Natural killer cell (primary cell): Measurements from ENCODE around the gene ACOX3. TPM values are rescaled to one million over a fixed set of nuclear protein-coding genes. Genes with fewer than 3 reads are reported as not detected.
"Not testable (repeated sequence)": the region's sequence is repeated elsewhere in the genome, so short reads cannot be mapped to it uniquely, and the experiment has no call there.

ENCODE experiments used
- ATAC-seq, 3 donors: fragments of 150-1000 bp in 2 of 3; fragments of 200-7000 bp in 1 of 3; cut with Tn5 transposase; 1 replicate in 1 of 3; 2 replicates in 2 of 3; pipeline ENCODE4 v1.10.0; 2021; ENCODE audit warnings: mild to moderate bottlenecking in 2 of 3, moderate library complexity in 2 of 3
- DNase-seq, 2 donors: peaks; one replicate each; pipeline versions ENCODE4 v3.0.0 to v3.0.0-alpha.2; 2013 to 2021; ENCODE audit warnings: mixed read lengths in 1 of 2
- H3K27ac ChIP-seq: one replicate; pipeline ENCODE4 v1.5.1; 2013; ENCODE audit warnings: mild to moderate bottlenecking, low read length
- H3K27me3 ChIP-seq: one replicate; pipeline ENCODE4 v1.6.1; 2013; ENCODE audit warnings: low read length; ENCODE audit not compliant: control insufficient read depth, insufficient read depth
- H3K36me3 ChIP-seq: one replicate; pipeline ENCODE4 v1.6.1; 2013; ENCODE audit warnings: low read length; ENCODE audit not compliant: control insufficient read depth, insufficient read depth
- H3K4me1 ChIP-seq: one replicate; pipeline ENCODE4 v1.6.1; 2013; ENCODE audit warnings: low read length; ENCODE audit not compliant: control insufficient read depth, insufficient read depth
- H3K4me3 ChIP-seq: one replicate; pipeline ENCODE4 v1.5.1; 2013; ENCODE audit warnings: low read length
- H3K9me3 ChIP-seq: one replicate; pipeline ENCODE4 v1.6.1; 2013; ENCODE audit warnings: low read length; ENCODE audit not compliant: control insufficient read depth, insufficient read depth
- H3K27ac Mint-ChIP-seq, 2 donors: one replicate each; pipeline ENCODE4 v1.8.0; 2022; ENCODE audit warnings: mild to moderate bottlenecking in 2 of 2, mixed read lengths in 2 of 2, moderate library complexity in 1 of 2
- H3K27me3 Mint-ChIP-seq, 2 donors: one replicate each; pipeline ENCODE4 v1.8.0; 2022; ENCODE audit warnings: low read depth in 2 of 2, mixed read lengths in 2 of 2
- H3K36me3 Mint-ChIP-seq: one replicate; pipeline ENCODE4 v1.8.0; 2022; ENCODE audit warnings: mixed read lengths
- H3K4me1 Mint-ChIP-seq, 2 donors: one replicate each; pipeline ENCODE4 v1.8.0; 2022; ENCODE audit warnings: mixed read lengths in 2 of 2
- H3K4me3 Mint-ChIP-seq: one replicate; pipeline ENCODE4 v1.8.0; 2022; ENCODE audit warnings: mild to moderate bottlenecking, moderate library complexity, mixed read lengths
- H3K9me3 Mint-ChIP-seq, 2 donors: one replicate each; pipeline ENCODE4 v1.8.0; 2022; ENCODE audit warnings: mixed read lengths in 2 of 2
- CTCF ChIP-seq: fragments of 200-600 bp; IDR thresholded peaks from one replicate; pipeline ENCODE4 v1.8.0; 2022; ENCODE audit warnings: antibody characterized with exemption
- WGBS: methylation state at CpG from one replicate; pipeline ENCODE4 v1.1.7; 2013; ENCODE audit warnings: missing lambda C conversion rate; ENCODE audit not compliant: insufficient coverage; 5-methylcytosine and 5-hydroxymethylcytosine counted together
- intact Hi-C: fragments of 100-400 bp; cut with micrococcal nuclease; formaldehyde crosslinking; loops from one replicate; pipeline ENCODE4 v1.14.2; 2022
- total RNA-seq, 4 donors: library from RNA; stranded (reverse); fragments of 120-200 nt in 1 of 4; gene quantifications; one replicate each; pipeline versions ENCODE4 v1.2.3 to v1.2.4, GENCODE V29; 2013 to 2022

The ACOX3 gene
- total RNA-seq, 3 donors from 2014 or later (not counting 1 experiment from before 2014, with no cell fraction given): 12.4 to 18.3 (median 15.4) TPM

DNA sequence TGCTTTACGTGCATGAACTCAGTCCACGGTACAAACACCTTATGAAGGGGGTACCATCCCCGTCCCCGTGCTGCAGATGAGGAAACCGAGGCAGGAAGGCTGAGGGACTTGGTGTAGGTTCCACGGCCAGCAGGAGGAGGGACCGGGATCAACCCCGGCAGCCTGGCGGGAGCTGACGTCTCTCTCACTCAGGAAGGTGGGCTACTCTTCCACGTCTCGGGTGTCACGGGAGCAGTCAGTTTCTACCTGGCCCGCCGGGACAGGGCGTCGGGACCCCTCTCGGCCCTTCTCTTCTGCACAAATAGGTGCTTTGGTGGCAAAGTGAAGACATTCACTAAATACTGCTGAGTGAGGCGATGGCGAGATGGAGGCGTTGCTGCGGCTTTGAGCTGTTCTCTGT lies 53.3 kb downstream of the ACOX3 start:
- DNase-seq (no peak), ATAC-seq (no peak)
- Histone ChIP-seq H3K9me3 (no peaks in the 10 kb centered on the region), H3K4me1 (no peaks in the 10 kb centered on the region), H3K27me3 (no peaks in the 10 kb centered on the region), H3K4me3 (no peak overlapping the region), H3K27ac (no peak overlapping the region), H3K36me3 (peaks cover 29% of the 10 kb centered on the region)
- Mint-ChIP-seq H3K27me3 (no peaks in the 10 kb centered on the region), H3K4me1 (no peaks in the 10 kb centered on the region), H3K36me3 (no peaks in the 10 kb centered on the region), H3K27ac (no peak overlapping the region), H3K4me3 (no peak overlapping the region), H3K9me3 (no peaks in the 10 kb centered on the region)
- intact Hi-C loops: no loop called here
- TF ChIP-seq CTCF: no peak
- WGBS: 97% methylated on average over 22 of the region's 22 CpGs

- H3K9me3 Mint-ChIP-seq: no peaks in the 10 kb centered on the region
- no peaks in the 10 kb centered on the region for H3K36me3 Mint-ChIP-seq
- H3K27ac Mint-ChIP-seq: no peak overlapping the region
- no peak for TF ChIP-seq CTCF
- ATAC-seq (no peak), DNase-seq (no peak)
- H3K4me3 ChIP-seq: no peak overlapping the region
- peaks cover 29% of the 10 kb centered on the region for H3K36me3 ChIP-seq
- H3K27ac ChIP-seq: no peak overlapping the region
- no peaks in the 10 kb centered on the region for H3K4me1 ChIP-seq
- no peaks in the 10 kb centered on the region for H3K9me3 ChIP-seq
- no peaks in the 10 kb centered on the region for H3K4me1 Mint-ChIP-seq
- 96% methylated on average over 24 of the region's 24 CpGs for WGBS
- intact Hi-C loops: no loop called here
- H3K27me3 Mint-ChIP-seq: no peaks in the 10 kb centered on the region
- no peak overlapping the region for H3K4me3 Mint-ChIP-seq
- no peaks in the 10 kb centered on the region for H3K27me3 ChIP-seq
These were observed 53.8 kb downstream of the ACOX3 start for GRCh38 chr4:8386731-8387130.

DNA sequence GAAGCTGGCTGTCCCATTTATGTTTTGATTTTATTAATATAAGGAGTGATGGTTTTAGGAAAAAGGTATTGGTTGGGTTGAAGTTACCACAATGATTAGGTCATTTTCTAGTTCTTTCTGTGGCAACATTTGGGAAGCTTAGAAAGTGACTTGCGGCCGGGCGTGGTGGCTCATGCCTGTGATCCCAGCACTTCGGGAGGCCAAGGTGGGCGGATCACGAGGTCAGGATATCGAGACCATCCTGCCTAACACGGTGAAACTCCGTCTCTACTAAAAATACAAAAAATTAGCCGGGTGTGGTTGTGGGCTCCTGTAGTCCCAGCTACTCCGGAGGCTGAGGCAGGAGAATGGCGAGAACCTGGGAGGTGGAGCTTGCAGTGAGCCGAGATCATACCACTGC lies 54.4 kb downstream of the ACOX3 start:
- H3K9me3 Mint-ChIP-seq, H3K27me3 ChIP-seq, H3K9me3 ChIP-seq, H3K27ac ChIP-seq, H3K4me1 Mint-ChIP-seq, H3K4me1 ChIP-seq, H3K36me3 Mint-ChIP-seq, DNase-seq, ATAC-seq, H3K27ac Mint-ChIP-seq, intact Hi-C loops, H3K27me3 Mint-ChIP-seq, H3K4me3 ChIP-seq, H3K4me3 Mint-ChIP-seq: not testable (repeated sequence)
- H3K36me3 ChIP-seq: peaks cover 31% of the 10 kb centered on the region
- 97% methylated on average over 13 of the region's 13 CpGs for WGBS

- Histone ChIP-seq H3K36me3 (peaks cover 30% of the 10 kb centered on the region), H3K27me3 (no peaks in the 10 kb centered on the region), H3K27ac (no peak overlapping the region), H3K4me3 (no peak overlapping the region), H3K9me3 (no peaks in the 10 kb centered on the region), H3K4me1 (no peaks in the 10 kb centered on the region)
- Mint-ChIP-seq H3K27ac (no peak overlapping the region), H3K27me3 (no peaks in the 10 kb centered on the region), H3K4me1 (no peaks in the 10 kb centered on the region), H3K4me3 (no peak overlapping the region), H3K9me3 (no peaks in the 10 kb centered on the region), H3K36me3 (no peaks in the 10 kb centered on the region)
- WGBS: 95% methylated on average over 11 of the region's 11 CpGs
- intact Hi-C loops: no loop called here
- ATAC-seq: no peak
- TF ChIP-seq CTCF: no peak
- no peak for DNase-seq
These were observed 54.9 kb downstream of the ACOX3 start for GRCh38 chr4:8385611-8386010.
